Neuron (in vitro differentiated cells): ENCODE results near the gene NFE2L2.
"Not testable (repeated sequence)": the region's sequence is repeated elsewhere in the genome, so short reads cannot be mapped to it uniquely, and the experiment has no call there.

Source experiments
- H2AFZ ChIP-seq: one replicate; pipeline ENCODE4 v1.6.1; 2013; ENCODE audit warnings: low read depth, mild to moderate bottlenecking, inconsistent platforms, low read length, moderate library complexity
- H3K27me3 ChIP-seq: one replicate; pipeline ENCODE4 v1.6.1; 2013; ENCODE audit warnings: low read length; ENCODE audit not compliant: insufficient read depth
- H3K36me3 ChIP-seq: one replicate; pipeline ENCODE4 v1.6.1; 2013; ENCODE audit warnings: low read length; ENCODE audit not compliant: insufficient read depth
- H3K4me1 ChIP-seq: one replicate; pipeline ENCODE4 v1.6.1; 2013; ENCODE audit warnings: low read length; ENCODE audit not compliant: insufficient read depth
- H3K4me3 ChIP-seq: 2 replicates; pipeline ENCODE4 v1.5.1; 2013; ENCODE audit warnings: mild to moderate bottlenecking, low read length, moderate library complexity
- H3K9me3 ChIP-seq: one replicate; pipeline ENCODE4 v1.6.1; 2013; ENCODE audit warnings: low read length

NFE2L2 gene

DNA sequence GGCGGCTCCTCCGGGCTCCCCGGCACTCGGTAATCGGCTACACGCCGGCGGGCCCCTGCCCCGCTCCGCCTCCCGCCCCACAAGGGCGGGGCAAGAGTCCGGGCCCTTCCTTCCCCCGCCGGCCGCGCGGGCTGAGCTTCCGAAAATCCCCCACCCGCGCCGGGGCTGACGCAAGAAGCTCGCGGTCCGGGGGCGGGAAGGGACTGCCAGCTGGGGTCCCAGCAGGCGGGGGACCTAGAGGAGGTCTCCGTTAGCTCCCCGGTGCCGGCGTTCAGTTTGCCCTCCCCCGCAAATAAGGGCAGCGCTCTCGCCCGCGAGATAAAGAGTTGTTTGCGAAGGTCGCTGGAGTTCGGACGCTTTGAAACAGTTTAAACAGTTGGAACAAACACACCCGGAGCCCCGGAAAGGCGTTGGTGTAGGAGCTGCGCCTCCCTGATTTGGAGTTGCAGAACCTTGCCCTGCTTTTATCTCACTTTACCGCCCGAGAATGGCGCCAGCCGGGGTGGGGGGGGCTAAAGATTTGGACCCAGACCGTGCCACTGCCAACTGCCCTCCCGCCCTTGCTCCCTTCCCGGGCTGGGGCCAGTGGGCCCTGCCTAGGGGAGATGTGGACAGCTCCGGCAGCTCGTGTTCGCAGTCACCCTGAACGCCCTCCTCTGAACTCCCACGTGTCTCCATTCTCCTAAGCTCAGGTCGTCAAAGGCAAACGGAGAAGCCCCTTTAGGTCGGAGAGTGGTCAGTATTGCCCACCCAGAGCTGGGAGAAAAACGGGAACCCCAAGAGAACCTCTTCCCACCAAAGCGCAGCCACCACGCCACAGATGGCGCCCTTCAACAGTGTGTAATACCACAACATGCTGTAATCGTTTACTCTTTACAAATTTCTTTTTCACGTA lies at the start of gene NFE2L2:
Gene NFE2L2 (minus strand): TSS at position 35 of the 895 bp plus-strand sequence. CDS start 151 bp downstream, outside the sequence.
- Histone ChIP-seq H2AFZ (peak within 1 kb of the TSS; percentile 95), H3K36me3 (no peaks in the 10 kb centered on the region), H3K9me3 (no peaks in the 10 kb centered on the region), H3K4me3 (peak within 1 kb of the TSS; percentile 84), H3K27me3 (no peaks in the 10 kb centered on the region), H3K4me1 (peaks cover 22% of the 10 kb centered on the region)

DNA sequence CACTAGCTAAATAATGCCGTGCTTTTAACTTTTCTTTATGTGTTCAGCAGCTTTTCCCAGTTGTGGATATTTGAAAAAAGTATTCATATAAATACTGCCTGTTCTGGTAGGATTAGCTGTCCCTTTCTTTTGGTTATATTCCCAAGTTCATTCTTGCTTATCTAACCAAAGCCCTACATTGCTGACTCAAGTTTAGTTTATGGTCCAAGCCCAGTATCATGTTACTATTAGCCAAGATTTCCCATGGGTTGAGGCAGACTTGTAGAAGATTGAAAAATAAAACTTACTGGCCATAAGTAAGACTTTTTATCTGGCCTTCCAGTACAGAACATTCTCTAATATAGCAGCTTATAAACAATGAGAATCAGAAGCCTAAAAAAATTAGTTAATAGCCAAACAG lies 49.7 kb upstream of the NFE2L2 start:
- Histone ChIP-seq H3K27me3 (no peaks in the 10 kb centered on the region), H3K36me3 (no peaks in the 10 kb centered on the region), H3K9me3 (no peaks in the 10 kb centered on the region), H3K4me3 (no peak overlapping the region), H2AFZ (no peak overlapping the region), H3K4me1 (peaks cover 4% of the 10 kb centered on the region)

- Histone ChIP-seq H3K4me1 (peaks cover 8% of the 10 kb centered on the region), H3K9me3 (no peaks in the 10 kb centered on the region), H2AFZ (no peak overlapping the region), H3K4me3 (no peak overlapping the region), H3K36me3 (no peaks in the 10 kb centered on the region), H3K27me3 (no peaks in the 10 kb centered on the region)
These were observed 48.7 kb upstream of the NFE2L2 start for GRCh38 chr2:177313162-177313781.

DNA sequence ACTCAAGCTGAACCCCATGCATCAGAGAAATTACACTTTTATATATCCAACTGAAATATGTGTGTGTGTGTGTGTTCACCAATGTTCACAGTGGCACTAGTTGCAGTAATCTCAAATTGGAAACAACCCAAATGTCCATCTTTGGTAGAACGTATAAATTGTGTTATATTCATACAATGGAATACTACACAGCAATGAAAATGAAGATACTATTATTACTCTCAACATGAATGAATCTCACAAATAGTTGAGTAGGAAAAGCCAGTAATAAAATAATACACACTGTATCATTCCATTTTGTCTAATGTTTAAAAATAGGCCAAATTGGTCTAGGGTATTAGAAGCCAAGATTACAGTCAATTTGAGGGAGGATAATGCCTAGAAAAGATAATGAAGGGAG lies 48.0 kb upstream of the NFE2L2 start:
- H3K4me3 ChIP-seq = no peak overlapping the region
- no peaks in the 10 kb centered on the region for H3K27me3 ChIP-seq
- H2AFZ ChIP-seq = no peak overlapping the region
- H3K9me3 ChIP-seq = no peaks in the 10 kb centered on the region
- peaks cover 9% of the 10 kb centered on the region for H3K4me1 ChIP-seq
- H3K36me3 ChIP-seq = no peaks in the 10 kb centered on the region

- not testable (repeated sequence) for H3K9me3 ChIP-seq, H3K27me3 ChIP-seq, H3K4me3 ChIP-seq
These were observed 45.3 kb upstream of the NFE2L2 start for GRCh38 chr2:177309672-177310309.

GRCh38 chr2:177306550-177306949 lies 42.0 kb upstream of the NFE2L2 start:
- Histone ChIP-seq H3K4me1 (peaks cover 5% of the 10 kb centered on the region), H3K9me3 (no peaks in the 10 kb centered on the region), H3K4me3 (no peak overlapping the region), H3K27me3 (no peaks in the 10 kb centered on the region), H2AFZ (no peak overlapping the region), H3K36me3 (no peaks in the 10 kb centered on the region)

More at GRCh38 chr2:177309672-177310309, 45.3 kb upstream of the NFE2L2 start:
- H3K36me3 ChIP-seq, H3K4me1 ChIP-seq, H2AFZ ChIP-seq: not testable (repeated sequence)

DNA sequence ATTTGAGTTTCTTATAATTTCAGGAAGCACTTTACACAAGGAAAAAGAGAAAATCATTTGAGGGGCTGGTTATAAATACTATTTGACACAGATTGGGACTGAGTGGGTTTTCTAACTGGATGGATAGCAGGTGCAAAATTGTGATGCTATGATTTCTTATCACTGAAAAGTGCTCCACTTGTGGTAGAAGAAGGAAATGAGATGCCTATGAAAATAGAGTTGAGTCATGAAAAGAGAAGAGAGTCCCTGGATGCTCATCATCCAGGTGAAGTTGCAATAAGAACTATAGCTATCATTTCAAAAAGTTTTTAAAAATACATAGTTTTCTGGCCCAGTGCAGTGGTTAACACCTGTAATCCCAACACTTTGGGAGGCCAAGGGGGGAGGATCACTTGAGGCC lies 39.4 kb upstream of the NFE2L2 start:
- peaks cover 5% of the 10 kb centered on the region for H3K4me1 ChIP-seq

DNA sequence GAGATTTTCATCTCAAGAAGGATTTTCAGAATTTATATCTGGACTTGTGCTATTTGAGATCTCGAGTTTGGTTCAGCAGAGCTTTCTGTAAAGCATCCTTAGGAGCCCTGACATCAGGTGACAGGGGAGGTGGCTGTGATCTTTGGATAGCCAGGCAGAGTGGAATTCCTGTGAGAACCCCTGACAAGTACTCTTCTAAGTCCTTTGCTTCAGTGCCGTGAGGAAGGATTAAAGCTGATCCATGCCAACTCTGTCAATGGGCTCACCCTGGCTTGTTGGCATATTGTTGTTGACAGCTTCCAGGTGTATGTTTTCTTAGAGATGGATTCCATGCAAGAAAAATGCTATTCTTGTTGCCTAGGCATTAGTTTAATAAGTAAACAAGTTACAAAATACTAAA lies 38.0 kb upstream of the NFE2L2 start:
- H3K9me3 ChIP-seq = no peaks in the 10 kb centered on the region
- no peak overlapping the region for H2AFZ ChIP-seq
- no peaks in the 10 kb centered on the region for H3K4me1 ChIP-seq
- no peaks in the 10 kb centered on the region for H3K36me3 ChIP-seq
- no peak overlapping the region for H3K4me3 ChIP-seq
- no peaks in the 10 kb centered on the region for H3K27me3 ChIP-seq

More for the DNA sequence above, 39.4 kb upstream of the NFE2L2 start:
- Histone ChIP-seq H3K4me3 (no peak overlapping the region), H3K36me3 (no peaks in the 10 kb centered on the region), H3K9me3 (no peaks in the 10 kb centered on the region), H2AFZ (no peak overlapping the region), H3K27me3 (no peaks in the 10 kb centered on the region)

DNA sequence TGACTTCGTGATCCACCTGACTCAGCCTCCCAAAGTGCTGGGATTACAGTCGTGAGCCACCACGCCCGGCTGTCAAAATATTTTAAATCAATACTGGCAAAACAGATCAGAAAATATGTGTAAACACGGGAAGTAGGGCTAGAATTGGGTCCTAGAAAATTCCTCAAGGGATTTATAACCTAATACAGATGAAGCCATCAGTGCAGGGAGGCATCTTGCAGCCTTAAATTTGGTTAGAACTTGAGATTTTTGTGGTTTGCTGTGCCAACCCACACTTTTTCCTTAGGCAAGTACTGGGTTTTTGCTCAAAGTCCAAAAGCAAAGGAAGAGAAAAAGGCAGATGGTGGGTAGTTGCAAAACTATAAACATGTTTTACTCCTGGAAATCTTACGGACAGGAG lies 33.7 kb upstream of the NFE2L2 start:
- Histone ChIP-seq H3K9me3 (no peaks in the 10 kb centered on the region), H3K27me3 (no peaks in the 10 kb centered on the region), H3K36me3 (no peaks in the 10 kb centered on the region), H3K4me1 (peaks cover 7% of the 10 kb centered on the region), H2AFZ (no peak overlapping the region), H3K4me3 (no peak overlapping the region)

GRCh38 chr2:177296040-177296439 lies 31.5 kb upstream of the NFE2L2 start:
- Histone ChIP-seq H3K27me3 (no peaks in the 10 kb centered on the region), H3K9me3 (no peaks in the 10 kb centered on the region), H2AFZ (peak overlapping the region; percentile 43), H3K36me3 (no peaks in the 10 kb centered on the region), H3K4me1 (peaks cover 7% of the 10 kb centered on the region), H3K4me3 (no peak overlapping the region)

GRCh38 chr2:177295484-177295883 lies 31.0 kb upstream of the NFE2L2 start:
- Histone ChIP-seq H3K4me3 (no peak overlapping the region), H3K27me3 (no peaks in the 10 kb centered on the region), H2AFZ (peak overlapping the region; percentile 43), H3K36me3 (no peaks in the 10 kb centered on the region), H3K9me3 (no peaks in the 10 kb centered on the region), H3K4me1 (peaks cover 7% of the 10 kb centered on the region)

DNA sequence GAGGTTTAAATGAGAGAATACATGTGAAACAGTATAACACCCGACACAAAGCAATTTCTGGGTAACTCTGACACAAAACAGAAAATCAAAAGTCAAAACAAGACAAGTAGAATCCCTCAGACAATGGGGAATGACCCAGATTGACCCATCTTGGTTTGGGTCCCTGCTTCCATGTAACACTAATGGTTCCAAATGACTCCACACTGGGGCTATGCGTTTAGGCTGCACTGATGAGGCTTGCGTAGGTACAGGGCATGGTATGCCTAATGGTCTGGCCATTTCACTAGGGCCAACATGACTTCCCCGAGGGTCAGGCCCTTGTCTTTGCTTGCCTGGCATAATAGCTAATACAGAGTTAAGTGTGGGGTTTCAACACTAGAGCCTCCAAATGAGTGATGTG lies 27.2 kb upstream of the NFE2L2 start:
- Histone ChIP-seq H2AFZ (no peak overlapping the region), H3K9me3 (no peaks in the 10 kb centered on the region), H3K27me3 (no peaks in the 10 kb centered on the region), H3K36me3 (no peaks in the 10 kb centered on the region), H3K4me1 (peaks cover 7% of the 10 kb centered on the region), H3K4me3 (no peak overlapping the region)
